Skin epidermis (tissue), 12 donors: ENCODE measurements around the gene CD300E.

ENCODE experiments used
- H3K27ac ChIP-seq, 21 experiments: fragments of 200-600 bp; sonication (generic) in 11 of 21; one replicate each; pipeline ENCODE4 v1.5.0; 2020; ENCODE audit warnings: mild to moderate bottlenecking in 3 of 21, inconsistent platforms in 2 of 21, moderate library complexity in 2 of 21
- H3K4me3 ChIP-seq, 7 experiments: fragments of 200-600 bp; sonication (generic) in 2 of 7; one replicate each; pipeline ENCODE4 v1.5.0; 2020; ENCODE audit warnings: inconsistent platforms in 2 of 7, mild to moderate bottlenecking in 2 of 7, moderate library complexity in 1 of 7

The CD300E gene

DNA sequence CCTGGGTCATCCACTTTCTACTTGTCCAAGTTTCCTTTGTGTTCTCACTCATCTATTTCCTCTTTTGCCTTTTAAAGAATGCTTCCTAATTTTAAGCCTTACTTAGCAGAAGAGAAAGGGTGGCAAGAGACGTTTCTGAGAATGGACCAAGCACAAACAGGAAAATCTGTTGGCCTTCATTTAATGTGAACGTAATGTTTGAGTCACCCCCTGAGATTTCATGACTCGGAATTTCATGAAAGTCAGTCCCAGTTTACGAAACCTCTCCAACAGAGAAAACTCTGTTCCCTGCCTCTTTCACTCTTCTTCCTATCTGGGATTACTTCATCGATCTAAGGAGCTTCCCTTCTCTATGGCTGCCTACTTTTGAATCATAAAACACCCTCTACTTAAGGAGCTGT, at the start of gene CD300E:
CD300E (minus strand) TSS at position 46 of the 401 bp plus-strand sequence. CDS start 117 bp downstream, outside the sequence.
- Histone ChIP-seq H3K27ac (peak within 1 kb of the TSS in 1 of 21 experiments; percentile 10), H3K4me3 (no peak within 1 kb of the TSS)

- no peak overlapping the region for H3K27ac ChIP-seq
- no peak overlapping the region for H3K4me3 ChIP-seq
Measured at GRCh38 chr17:74671031-74671771, 47.7 kb upstream of the CD300E start.

DNA sequence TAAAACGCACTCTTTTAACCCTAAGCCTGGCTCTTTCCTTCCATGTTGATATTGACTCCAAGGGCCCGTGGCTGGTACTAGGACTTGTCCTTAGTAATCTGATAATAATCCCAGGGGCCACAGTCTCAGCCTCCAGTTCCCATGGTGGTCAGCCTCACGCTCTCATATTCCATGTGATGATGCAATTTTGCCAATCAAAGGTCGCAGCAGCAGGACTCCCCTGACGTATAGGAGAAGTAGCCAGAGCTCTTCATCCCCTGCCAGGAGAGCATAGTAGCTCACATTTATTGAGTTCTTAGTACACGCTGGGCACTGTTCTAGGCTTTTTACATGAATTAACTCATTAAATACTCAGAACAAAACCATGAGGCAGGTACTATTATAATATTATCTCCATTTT, 46.8 kb upstream of the CD300E start:
- no peak overlapping the region for H3K27ac ChIP-seq
- no peak overlapping the region for H3K4me3 ChIP-seq

DNA sequence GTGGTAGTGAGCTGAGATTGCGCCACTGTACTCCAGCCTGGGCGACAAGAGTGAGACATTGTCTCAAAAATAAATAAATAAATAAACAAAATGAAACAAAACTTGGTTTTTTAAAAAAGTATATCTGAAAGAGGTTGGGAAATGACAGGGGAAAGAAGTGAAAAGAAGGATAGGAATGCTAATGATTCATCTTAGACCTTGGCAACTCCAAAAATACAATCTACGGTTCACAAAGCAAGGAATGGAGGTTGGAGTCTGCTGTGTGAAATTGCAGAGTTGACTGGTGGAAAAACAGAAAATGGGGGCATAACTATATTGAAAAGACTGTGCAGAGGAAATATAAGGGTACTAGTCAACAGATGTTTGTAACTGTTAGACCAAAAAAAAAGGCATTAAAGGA, 40.0 kb upstream of the CD300E start:
- no peak overlapping the region for H3K4me3 ChIP-seq
- H3K27ac ChIP-seq = no peak overlapping the region

DNA sequence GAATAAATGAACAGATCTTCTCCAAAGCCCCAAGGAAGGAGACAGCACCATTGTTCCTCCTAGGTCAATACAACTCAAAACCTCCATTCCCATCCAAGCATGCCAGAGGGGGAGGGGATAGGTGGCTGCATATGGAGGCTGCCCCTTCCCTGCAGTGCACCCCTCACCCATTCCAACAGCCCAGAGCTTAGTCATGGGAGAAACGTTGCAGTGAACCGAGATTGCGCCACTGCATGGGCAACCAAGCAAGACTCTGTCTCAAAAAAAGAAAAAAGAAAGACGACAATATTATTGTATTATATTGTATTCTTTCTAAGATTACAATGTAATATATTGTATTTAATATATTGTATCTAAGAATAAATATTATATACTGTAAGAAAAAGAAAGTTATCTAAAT, 36.4 kb upstream of the CD300E start:
- no peak overlapping the region for H3K27ac ChIP-seq
- no peak overlapping the region for H3K4me3 ChIP-seq

DNA sequence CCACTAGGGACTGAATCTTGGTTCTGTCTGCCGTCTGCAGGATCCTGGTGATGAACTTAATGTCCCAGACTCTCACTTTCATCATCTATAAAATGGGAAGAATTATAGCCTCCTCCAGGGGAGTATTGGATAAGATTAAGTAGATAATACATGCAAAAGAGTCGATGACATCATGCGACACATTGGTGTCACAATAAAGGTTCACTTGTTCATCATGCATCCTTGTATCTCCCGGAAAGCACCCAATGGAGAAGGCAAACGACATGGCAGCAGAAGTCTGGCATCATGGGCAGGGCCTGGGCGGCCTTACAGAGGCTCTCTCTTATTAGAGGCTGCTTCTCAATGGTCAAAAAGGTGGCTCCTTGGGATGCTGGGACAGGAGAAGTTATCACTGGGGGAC, 35.1 kb upstream of the CD300E start:
- H3K27ac ChIP-seq = no peak overlapping the region
- H3K4me3 ChIP-seq = no peak overlapping the region

GRCh38 chr17:74654742-74655141, 31.2 kb upstream of the CD300E start:
- Histone ChIP-seq H3K4me3 (no peak overlapping the region), H3K27ac (no peak overlapping the region)

- H3K27ac ChIP-seq = no peak overlapping the region
- no peak overlapping the region for H3K4me3 ChIP-seq
Measured at GRCh38 chr17:74652020-74652419, 28.5 kb upstream of the CD300E start.

- Histone ChIP-seq H3K27ac (no peak overlapping the region), H3K4me3 (no peak overlapping the region)
Measured at GRCh38 chr17:74649909-74650308, 26.4 kb upstream of the CD300E start.

- H3K4me3 ChIP-seq = no peak overlapping the region
- H3K27ac ChIP-seq = no peak overlapping the region
Measured at GRCh38 chr17:74647871-74648672, 24.5 kb upstream of the CD300E start.

DNA sequence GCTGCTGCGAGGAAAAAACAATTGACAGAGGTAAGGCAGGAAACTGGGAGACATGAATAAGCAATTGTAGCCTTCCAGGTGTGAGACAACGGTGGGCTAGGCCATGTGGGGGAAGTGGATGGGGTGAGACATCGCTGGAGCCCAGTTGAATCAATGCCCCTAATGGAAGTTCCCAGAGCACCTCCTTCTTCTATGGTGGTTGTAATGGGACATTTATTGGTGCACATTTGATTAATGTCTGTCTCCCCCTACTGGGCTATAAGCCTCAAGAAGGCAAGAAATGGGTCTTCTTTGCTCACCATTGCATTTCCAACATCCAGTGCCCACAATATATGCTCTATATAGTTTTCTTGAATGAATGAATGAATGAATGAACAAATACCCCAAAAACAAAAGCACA, 22.7 kb upstream of the CD300E start:
- H3K4me3 ChIP-seq = no peak overlapping the region
- no peak overlapping the region for H3K27ac ChIP-seq

GRCh38 chr17:74645010-74645409, 21.5 kb upstream of the CD300E start:
- no peak overlapping the region for H3K27ac ChIP-seq
- H3K4me3 ChIP-seq = no peak overlapping the region

- Histone ChIP-seq H3K27ac (no peak overlapping the region), H3K4me3 (no peak overlapping the region)
Measured at GRCh38 chr17:74644419-74644818, 20.9 kb upstream of the CD300E start.

DNA sequence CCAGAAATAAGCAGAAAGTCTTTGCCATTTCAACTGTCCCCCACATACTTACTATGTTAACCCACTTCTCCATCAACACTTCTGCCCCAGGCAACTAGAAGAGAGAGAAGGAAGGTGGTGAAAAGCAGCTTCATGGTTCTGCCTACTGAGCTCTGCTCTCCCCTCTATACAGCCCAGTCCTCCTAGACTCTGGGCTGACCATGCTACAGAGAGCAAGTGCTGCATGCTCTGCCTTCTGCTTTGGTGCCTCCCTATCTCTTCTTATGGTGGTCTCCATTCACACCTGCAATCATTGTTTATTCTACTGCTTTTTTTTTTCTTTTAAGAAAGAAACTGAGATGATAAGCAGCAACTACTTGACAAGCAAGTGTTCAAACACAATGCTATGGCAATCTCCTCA, 20.3 kb upstream of the CD300E start:
- Histone ChIP-seq H3K4me3 (no peak overlapping the region), H3K27ac (no peak overlapping the region)

DNA sequence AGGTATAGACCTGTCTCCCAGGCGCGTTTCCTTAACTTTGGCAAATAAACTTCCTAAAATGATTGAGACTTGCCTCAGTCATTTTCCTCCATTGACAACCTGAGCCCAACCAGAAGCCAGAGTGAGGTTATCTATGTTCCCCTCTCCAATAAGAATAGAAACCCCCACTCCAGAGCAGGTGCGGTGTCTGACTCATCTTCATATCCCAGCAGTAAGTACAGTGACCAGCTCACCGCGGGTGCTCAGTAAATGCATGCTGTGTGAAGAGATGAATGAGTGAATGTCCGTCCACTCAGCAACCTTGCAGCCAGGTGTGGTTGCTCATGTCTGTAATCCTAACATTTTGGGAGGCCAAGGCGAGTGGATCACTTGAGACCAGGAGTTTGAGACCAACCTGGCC, 19.5 kb upstream of the CD300E start:
- Histone ChIP-seq H3K4me3 (no peak overlapping the region), H3K27ac (no peak overlapping the region)

GRCh38 chr17:74642556-74642955, 19.0 kb upstream of the CD300E start:
- no peak overlapping the region for H3K4me3 ChIP-seq
- H3K27ac ChIP-seq = no peak overlapping the region

DNA sequence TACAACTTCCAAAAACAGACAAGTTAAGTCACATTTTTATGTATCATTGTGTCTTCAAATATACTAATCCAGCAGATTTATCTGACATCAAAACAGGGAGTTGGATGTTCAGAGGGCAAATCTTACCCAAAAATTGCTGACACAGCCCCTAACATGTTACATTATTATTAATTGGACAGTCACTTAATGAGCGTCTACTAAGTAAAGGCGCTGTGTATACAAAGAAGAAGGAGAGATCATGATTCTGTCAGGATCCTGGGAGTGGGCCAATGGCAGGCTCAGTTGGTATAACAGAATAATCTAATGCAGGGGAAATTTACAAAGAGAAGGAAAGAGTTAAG, 18.4 kb upstream of the CD300E start:
- Histone ChIP-seq H3K4me3 (no peak overlapping the region), H3K27ac (no peak overlapping the region)

GRCh38 chr17:74641224-74641957, 17.9 kb upstream of the CD300E start:
- H3K4me3 ChIP-seq = no peak overlapping the region
- peak overlapping the region in 1 of 21 experiments; percentile 44 for H3K27ac ChIP-seq

GRCh38 chr17:74639704-74640151, 16.2 kb upstream of the CD300E start:
- peak overlapping the region in 1 of 21 experiments; percentile 37 for H3K27ac ChIP-seq
- H3K4me3 ChIP-seq = no peak overlapping the region

DNA sequence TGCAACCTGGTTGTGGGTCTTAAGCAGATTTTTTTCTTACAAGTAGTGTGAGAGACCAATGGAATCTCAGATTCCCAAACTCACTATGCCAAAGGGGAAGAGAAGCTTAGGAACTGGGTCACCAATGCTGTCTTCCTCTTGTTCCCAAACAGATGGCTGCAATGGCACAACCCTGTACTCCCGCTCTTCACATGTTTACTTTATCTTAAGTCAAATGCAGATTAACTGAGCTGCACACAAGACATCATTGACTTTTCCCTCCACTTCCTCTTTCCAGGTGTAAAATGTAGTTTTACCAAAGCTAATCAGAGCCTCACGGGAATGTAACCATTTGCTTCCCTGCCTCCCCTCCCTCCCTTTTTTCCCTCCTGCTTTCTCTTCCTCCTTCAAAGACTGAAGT, 14.4 kb upstream of the CD300E start:
- Histone ChIP-seq H3K27ac (no peak overlapping the region), H3K4me3 (no peak overlapping the region)

DNA sequence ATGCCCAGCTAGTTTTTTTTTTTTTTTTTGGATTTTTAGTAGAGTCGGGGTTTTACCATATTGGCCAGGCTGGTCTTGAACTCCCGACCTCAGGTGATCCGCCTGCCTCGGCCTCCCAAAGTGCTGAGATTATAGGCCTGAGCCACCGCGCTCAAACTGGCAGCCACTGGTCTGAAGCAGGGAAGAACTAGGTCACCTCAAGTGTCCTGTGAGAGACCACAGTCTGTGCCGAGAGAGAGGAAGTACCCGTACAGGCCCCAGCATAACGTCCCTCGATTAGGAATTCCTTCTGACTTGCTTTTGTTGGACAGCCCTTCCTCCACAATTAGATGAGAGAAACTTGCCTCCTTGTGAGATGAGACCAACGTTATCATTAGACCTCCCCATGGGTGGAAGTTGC, 13.7 kb upstream of the CD300E start:
- no peak overlapping the region for H3K4me3 ChIP-seq
- no peak overlapping the region for H3K27ac ChIP-seq
